Measurements from ENCODE around the gene LDLRAD4.
"Not testable (repeated sequence)": the region's sequence is repeated elsewhere in the genome, so short reads cannot be mapped to it uniquely, and the experiment has no call there.

The LDLRAD4 gene

GRCh38 chr18:13335903-13336302 is 117.3 kb downstream of the LDLRAD4 start:
- no peak for DNase-seq (ENCODE audit: low read depth in 2 of 2)

- DNase-seq (ENCODE audit: low read depth in 2 of 2): no peak
Observed at GRCh38 chr18:13336841-13337240, 118.3 kb downstream of the LDLRAD4 start.

GRCh38 chr18:13337369-13337768 is 118.8 kb downstream of the LDLRAD4 start:
- DNase-seq (ENCODE audit: low read depth in 2 of 2): no peak

GRCh38 chr18:13338318-13338717 is 119.8 kb downstream of the LDLRAD4 start:
- DNase-seq (ENCODE audit: low read depth in 2 of 2): no peak

- DNase-seq (ENCODE audit: low read depth in 2 of 2): no peak
Observed at GRCh38 chr18:13339653-13340052, 121.1 kb downstream of the LDLRAD4 start.

- DNase-seq (ENCODE audit: low read depth in 2 of 2): not testable (repeated sequence)
Observed at GRCh38 chr18:13346449-13346848, 127.9 kb downstream of the LDLRAD4 start.

GRCh38 chr18:13353084-13353823 is 134.7 kb downstream of the LDLRAD4 start:
- no peak for DNase-seq (ENCODE audit: low read depth in 2 of 2)

GRCh38 chr18:13354402-13354801 is 135.8 kb downstream of the LDLRAD4 start:
- DNase-seq (ENCODE audit: low read depth in 2 of 2): no peak

- no peak for DNase-seq (ENCODE audit: low read depth in 2 of 2)
Observed at GRCh38 chr18:13356032-13356431, 137.5 kb downstream of the LDLRAD4 start.

GRCh38 chr18:13357289-13357688 is 138.7 kb downstream of the LDLRAD4 start:
- no peak for DNase-seq (ENCODE audit: low read depth in 2 of 2)

- no peak for DNase-seq (ENCODE audit: low read depth in 2 of 2)
Observed at GRCh38 chr18:13359210-13359609, 140.7 kb downstream of the LDLRAD4 start.

GRCh38 chr18:13361431-13361830 is 142.9 kb downstream of the LDLRAD4 start:
- DNase-seq (ENCODE audit: low read depth in 2 of 2): no peak

GRCh38 chr18:13362051-13362450 is 143.5 kb downstream of the LDLRAD4 start:
- DNase-seq (ENCODE audit: low read depth in 2 of 2): no peak

- DNase-seq (ENCODE audit: low read depth in 2 of 2): no peak
Observed at GRCh38 chr18:13362607-13363006, 144.0 kb downstream of the LDLRAD4 start.

- DNase-seq (ENCODE audit: low read depth in 2 of 2): no peak
Observed at GRCh38 chr18:13363359-13363758, 144.8 kb downstream of the LDLRAD4 start.

- no peak for DNase-seq (ENCODE audit: low read depth in 2 of 2)
Observed at GRCh38 chr18:13364721-13365205, 146.2 kb downstream of the LDLRAD4 start.

GRCh38 chr18:13366131-13366530 is 147.6 kb downstream of the LDLRAD4 start:
- no peak for DNase-seq (ENCODE audit: low read depth in 2 of 2)

- DNase-seq (ENCODE audit: low read depth in 2 of 2): no peak
Observed at GRCh38 chr18:13366541-13366940, 148.0 kb downstream of the LDLRAD4 start.

GRCh38 chr18:13366962-13367892 is 148.7 kb downstream of the LDLRAD4 start:
- no peak for DNase-seq (ENCODE audit: low read depth in 2 of 2)

- DNase-seq (ENCODE audit: low read depth in 2 of 2): no peak
Observed at GRCh38 chr18:13368080-13368813, 149.7 kb downstream of the LDLRAD4 start.

GRCh38 chr18:13369353-13369752 is 150.8 kb downstream of the LDLRAD4 start:
- no peak for DNase-seq (ENCODE audit: low read depth in 2 of 2)
